HG02970 (cell line): Measurements from ENCODE around the gene FAM153A.
"Not testable (repeated sequence)": the region's sequence is repeated elsewhere in the genome, so short reads cannot be mapped to it uniquely, and the experiment has no call there.

Source experiments
- ATAC-seq: cut with Tn5 transposase; IDR thresholded peaks from one replicate; pipeline ENCODE4 v1.9.1; 2021; ENCODE audit warnings: mild to moderate bottlenecking, moderate library complexity, moderate number of reproducible peaks; ENCODE audit not compliant: unreplicated experiment, low FRiP score

FAM153A gene

DNA sequence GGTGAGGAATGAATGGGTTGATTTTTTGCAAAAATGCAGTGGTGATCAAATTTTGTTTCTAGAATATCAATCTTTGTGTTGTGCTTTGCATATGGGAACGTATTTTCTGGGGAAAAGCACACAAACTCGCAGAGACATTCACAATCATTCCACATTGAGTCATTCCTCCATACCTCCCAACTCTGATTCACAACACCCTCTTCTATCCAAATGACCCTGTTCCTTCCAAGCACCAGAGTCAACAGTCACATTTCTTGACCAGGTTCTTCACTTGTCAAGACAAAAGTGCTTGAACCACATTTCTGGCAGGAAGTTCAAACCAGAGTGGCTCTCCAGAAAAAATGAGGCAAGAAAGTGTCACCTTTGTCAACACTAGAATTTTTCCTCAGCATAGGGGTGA is 35.3 kb downstream of the FAM153A start:
- not testable (repeated sequence) for ATAC-seq

DNA sequence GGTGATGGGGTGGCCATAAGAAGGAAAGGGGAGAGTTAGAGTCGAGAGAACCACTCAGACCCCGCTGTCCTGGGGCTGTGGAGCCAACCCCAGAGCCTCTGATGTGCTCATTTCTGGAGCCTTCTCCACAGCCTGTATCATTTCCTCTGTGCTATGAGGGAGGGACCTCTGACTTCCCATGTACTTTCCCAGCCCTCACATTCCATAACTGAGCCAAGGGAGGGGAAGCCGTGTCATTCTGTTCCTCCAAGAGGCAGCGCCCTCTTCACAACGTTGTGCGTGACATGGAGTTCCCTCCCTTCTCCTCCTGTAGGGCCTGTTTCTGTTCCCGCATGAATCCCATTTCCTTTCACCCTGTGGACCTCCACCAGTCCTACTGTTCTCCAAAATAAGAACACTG is 57.8 kb downstream of the FAM153A start:
- ATAC-seq = not testable (repeated sequence)

DNA sequence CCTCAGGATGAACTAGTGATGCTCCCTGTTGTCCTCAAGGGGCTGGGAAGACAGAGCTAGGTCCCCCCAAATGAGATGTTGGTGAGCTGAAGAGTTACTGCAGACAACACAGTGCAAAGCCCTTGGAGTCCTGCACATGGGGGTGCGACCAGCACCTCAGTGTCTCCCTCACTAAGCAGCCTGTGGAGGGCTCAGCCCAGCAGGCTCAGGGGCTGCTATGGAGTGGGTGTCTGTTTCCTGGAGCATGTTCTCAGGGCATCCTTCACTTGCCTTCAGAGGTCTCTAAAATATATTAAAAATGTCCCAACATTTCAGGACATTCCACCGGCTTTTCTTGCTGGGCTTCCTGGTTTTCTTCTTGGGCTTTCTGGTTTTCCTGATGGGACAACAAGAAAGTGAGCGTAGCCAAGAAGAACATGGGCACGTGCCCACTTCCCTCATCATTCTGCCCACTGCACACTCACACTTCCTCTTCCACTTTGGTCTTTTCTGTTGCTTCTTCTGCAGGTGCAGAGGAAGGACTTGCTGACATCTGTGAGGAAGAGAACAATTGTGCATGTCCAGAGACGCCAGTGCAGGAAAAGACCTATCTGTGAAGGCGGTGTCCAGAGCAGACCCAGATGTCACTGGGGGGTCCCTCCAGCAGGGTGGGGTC is 58.7 kb downstream of the FAM153A start:
- not testable (repeated sequence) for ATAC-seq

DNA sequence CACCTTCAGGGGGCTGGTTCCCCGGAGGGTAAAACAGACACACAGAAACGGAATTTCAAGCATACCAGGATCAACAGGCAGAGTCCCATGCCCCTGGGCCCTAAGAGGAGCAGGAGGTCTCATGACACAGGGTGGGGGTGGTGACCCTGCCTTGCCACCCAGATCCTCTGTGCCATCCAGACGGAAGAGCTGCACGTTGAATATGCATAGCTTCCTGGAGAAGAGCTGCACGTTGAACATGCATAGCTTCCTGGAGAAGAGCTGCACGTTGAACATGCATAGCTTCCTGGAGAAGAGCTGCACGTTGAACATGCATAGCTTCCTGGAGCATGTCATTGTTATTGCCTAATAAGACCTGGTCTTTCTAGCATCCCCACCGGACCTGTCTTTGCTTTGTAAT is 59.9 kb downstream of the FAM153A start:
- ATAC-seq = not testable (repeated sequence)

DNA sequence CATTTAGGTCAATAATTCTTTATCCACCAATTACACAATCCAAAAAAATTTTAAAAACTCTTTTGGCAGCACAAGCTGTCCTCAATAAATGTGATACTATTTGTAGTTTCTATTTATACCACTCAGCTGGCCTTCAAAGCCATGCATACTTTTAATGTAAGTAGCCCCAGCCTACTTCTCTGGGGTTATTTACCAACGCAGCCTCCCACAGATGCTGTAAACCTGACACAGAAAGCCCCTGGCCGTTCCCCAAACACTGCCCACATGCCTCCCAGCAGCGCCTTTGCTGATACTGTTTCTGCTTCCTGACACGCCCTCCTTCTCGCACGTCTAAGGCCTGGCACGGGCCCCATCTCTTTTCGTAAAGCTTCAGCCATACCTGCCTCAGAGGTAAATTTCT is 62.7 kb downstream of the FAM153A start:
- not testable (repeated sequence) for ATAC-seq

DNA sequence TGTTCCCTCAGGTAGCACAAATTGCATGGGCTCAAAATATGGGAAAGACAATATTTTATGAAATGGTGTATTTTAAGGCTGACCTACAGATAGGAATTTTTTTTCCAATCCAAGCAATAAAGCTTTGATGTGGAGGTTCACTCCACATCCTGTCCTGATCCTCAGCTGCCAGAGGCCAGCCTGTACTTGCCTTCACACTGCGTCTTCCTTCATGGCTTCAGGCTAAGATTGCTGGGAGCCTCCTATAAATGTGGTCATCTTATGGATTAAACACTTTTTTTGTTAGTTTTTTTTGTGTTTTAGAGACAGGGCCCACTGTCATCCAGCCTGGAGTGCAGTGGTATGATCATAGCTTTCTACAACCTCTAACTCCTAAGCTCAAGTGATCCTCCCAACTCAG is 67.3 kb downstream of the FAM153A start:
- not testable (repeated sequence) for ATAC-seq

DNA sequence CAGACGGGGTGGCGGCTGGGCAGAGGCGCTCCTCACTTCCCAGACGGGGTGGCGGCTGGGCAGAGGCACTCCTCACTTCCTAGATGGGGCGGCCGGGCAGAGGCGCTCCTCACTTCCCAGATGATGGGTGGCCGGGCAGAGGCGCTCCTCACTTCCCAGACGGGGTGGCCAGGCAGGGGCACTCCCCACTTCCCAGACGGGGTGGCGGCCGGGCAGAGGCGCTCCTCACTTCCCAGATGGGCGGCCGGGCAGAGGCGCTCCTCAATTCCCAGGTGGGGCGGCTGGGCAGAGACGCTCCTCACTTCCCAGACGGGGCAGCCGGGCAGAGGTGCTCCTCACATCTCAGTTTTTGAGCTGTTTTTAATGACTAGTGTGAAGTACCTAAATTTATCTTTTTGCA is 86.6 kb downstream of the FAM153A start:
- ATAC-seq = not testable (repeated sequence)

DNA sequence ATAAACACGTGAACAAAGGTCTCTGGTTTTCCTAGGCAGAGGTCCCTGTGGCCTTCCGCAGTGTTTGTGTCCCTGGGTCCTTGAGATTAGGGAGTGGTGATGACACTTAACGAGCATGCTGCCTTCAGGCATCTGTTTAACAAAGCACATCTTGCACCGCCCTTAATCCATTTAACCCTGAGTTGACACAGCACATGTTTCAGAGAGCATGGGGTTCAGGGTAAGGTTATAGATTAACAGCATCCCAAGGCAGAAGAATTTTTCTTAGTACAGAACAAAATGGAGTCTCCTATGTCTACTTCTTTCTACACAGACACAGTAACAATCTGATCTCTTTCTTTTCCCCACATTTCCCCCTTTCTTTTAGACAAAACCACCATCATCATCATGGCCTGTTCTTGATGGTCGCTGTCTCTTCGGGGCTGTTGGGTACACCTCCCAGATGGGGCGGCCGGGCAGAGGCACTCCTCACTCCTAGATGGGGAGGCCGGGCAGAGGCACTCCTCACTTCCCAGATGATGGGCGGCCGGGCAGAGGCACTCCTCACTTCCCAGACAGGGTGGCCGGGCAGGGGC is 87.3 kb downstream of the FAM153A start:
- ATAC-seq = not testable (repeated sequence)

DNA sequence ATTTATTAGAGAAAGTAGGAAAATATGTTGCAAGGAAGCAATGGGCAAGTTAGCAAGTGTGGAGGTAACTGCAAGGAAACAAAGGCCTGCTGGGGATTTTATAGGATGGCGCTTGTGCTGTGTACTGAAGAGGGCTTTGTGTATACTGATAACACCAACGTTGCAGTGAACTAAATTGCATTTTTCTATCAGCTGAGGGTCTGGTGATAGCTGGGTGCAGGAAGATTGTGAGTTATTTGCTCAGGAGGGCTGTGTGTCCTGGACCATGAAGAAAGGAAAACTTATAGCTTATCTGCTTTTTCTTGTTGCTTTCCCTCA is 88.2 kb downstream of the FAM153A start:
- ATAC-seq = not testable (repeated sequence)

DNA sequence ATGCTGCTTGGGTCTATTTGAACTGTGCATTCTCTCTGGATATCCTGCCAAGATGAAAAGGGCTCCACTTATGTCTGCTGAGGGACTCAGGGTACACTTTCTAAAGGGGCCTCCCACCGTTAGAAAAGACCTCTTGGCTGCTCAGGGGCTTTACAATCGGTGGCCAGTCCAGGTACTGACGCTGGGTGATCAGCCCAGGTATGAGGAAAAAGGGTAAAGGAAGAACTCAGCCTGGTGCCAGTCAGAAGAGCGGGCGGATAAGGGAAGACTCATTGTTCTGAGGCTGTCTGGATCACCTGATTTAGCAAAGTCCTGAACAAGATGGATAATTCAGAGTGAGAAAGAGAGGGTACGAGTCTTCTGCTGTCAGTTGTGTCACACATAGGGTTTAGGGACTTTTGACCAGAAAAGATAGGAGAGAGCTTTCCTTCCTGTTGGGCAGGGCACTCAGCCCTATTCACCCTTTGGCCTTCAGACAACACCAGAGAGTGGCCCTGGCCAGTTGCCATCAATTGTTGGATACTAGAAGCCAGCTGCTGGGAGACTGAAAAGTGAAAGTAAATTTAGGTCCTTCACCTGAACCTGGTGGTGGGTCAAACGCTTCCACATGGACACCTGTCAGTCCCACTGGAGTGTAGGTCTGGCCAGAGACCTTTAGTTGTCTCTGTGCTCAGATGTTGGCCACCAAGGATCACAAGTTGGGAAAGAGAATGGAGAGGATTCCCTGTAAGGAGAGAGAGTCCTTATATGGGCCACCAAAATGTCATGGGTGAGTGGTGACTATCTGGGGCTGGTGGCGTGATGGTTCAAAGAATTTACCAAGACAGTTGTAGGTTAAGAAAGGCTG is 88.8 kb downstream of the FAM153A start:
- not testable (repeated sequence) for ATAC-seq

DNA sequence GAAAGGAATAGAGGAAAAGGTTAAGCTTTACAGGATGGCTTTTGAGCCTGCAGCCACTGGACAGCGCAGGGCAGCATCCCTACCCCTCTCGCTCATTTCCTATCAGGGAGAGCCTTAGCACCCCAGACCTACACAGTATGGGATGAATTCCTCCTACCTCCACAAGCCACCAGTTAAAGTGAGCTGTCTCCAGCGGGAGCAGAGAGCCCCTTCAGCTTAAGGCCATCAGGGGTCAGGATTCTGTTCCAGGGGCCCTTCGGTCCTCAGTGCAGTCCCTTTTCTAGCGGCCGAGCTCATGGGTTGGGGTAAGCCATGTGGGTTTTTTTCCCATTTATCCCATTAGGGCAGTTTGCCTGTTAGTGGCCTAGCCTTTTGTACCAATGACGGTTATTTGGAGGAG is 89.7 kb downstream of the FAM153A start:
- not testable (repeated sequence) for ATAC-seq

DNA sequence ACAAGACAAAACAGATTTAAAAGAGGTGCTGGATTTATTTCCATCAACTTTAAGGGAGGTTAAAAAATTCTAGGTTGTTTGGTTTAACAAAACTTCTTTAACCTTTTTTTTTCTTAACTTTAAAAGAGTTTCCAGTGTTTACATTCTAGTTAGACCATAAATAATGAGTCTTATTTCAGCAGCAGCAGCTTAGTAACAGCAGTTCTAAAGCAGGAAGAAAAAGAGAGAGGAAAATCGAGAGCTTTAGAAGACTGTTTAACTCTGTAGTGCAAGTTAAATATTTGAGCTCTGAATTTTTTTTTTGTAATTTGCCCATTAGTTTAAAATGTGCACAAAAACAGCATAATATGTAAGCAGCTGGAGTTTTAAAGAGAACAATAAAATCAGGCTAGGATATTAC is 90.2 kb downstream of the FAM153A start:
- not testable (repeated sequence) for ATAC-seq

DNA sequence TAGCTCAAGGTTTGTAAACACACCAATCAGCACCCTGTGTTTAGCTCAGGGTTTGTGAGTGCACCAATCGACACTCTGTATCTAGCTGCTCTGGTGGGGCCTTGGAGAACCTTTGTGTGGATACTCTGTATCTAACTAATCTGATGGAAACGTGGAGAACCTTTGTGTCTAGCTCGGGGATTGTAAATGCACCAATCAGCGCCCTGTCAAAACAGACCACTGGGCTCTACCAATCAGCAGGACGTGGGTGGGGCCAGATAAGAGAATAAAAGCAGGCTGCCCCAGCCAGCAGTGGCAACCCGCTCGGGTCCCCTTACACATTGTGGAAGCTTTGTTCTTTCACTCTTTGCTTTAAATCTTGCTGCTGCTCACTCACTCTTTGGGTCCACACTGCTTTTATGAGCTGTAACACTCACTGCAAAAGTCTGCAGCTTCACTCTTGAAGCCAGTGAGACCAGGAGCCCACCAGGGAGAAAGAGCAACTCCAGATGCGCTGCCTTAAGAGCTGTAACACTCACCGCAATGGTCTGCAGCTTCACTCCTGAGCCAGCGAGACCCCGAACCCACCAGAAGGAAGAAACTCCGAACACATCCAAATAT is 93.6 kb downstream of the FAM153A start:
- ATAC-seq = not testable (repeated sequence)

DNA sequence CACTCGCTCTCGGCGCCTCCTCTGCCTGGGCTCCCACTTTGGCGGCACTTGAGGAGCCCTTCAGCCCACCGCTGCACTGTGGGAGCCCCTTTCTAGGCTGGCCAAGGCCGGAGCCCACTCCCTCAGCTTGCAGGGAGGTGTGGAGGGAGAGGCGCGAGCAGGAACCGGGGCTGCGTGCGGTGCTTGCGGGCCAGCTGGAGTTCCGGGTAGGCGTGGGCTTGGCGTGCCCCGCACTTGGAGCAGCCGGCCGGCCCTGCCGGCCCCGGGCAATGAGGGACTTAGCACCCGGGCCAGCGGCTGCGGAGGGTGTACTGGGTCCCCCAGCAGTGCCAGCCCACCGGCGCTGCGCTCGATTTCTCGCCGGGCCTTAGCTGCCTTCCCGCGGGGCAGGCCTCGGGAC is 94.6 kb downstream of the FAM153A start:
- not testable (repeated sequence) for ATAC-seq

DNA sequence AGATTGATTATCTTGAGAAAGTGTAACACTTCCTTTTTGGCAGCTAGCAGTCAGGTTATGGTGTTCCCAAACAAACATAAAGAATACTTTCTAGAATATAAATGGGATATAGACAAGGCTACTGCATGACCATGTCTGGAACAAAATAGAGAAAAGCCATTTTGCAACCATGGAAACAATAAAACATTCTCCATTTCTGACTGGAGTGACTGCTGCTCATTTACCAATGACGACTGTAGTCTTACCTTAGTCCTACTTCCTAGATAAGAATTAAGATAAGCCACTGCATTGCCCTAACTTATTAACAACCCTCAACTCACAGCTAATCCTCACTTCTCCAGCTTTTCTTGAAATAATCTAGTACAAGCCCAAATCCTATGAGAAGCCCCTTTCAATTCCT is 100.8 kb downstream of the FAM153A start:
- not testable (repeated sequence) for ATAC-seq
